ENCODE results near the gene DYNC2H1.

The DYNC2H1 gene

GRCh38 chr11:103515283-103515682 lies 406.1 kb downstream of the DYNC2H1 start:
- Histone ChIP-seq H3K27ac (ENCODE audit: low read length) (no peak overlapping the region), H3K4me1 (ENCODE audit: control insufficient read depth, insufficient read depth, low read length) (no peaks in the 10 kb centered on the region), H3K9me3 (ENCODE audit: control insufficient read depth, insufficient read depth, low read length) (no peaks in the 10 kb centered on the region), H3K27me3 (ENCODE audit: control insufficient read depth, insufficient read depth, low read length) (no peaks in the 10 kb centered on the region), H3K36me3 (ENCODE audit: control insufficient read depth, insufficient read depth, low read length) (no peaks in the 10 kb centered on the region), H3K4me3 (ENCODE audit: low read length) (no peak overlapping the region)
- no peak for DNase-seq (ENCODE audit: low read depth, low spot score)
- WGBS (ENCODE audit: insufficient coverage, insufficient read length): no CpG with 5 or more reads among the region's 1 CpG

- Histone ChIP-seq H3K36me3 (ENCODE audit: control insufficient read depth, insufficient read depth, low read length) (no peaks in the 10 kb centered on the region), H3K27me3 (ENCODE audit: control insufficient read depth, insufficient read depth, low read length) (no peaks in the 10 kb centered on the region), H3K4me1 (ENCODE audit: control insufficient read depth, insufficient read depth, low read length) (no peaks in the 10 kb centered on the region), H3K4me3 (ENCODE audit: low read length) (no peak overlapping the region), H3K27ac (ENCODE audit: low read length) (no peak overlapping the region), H3K9me3 (ENCODE audit: control insufficient read depth, insufficient read depth, low read length) (no peaks in the 10 kb centered on the region)
- no CpG with 5 or more reads among the region's 3 CpGs for WGBS (ENCODE audit: insufficient coverage, insufficient read length)
- DNase-seq (ENCODE audit: low read depth, low spot score): no peak
Observed at GRCh38 chr11:103520792-103521191, 411.6 kb downstream of the DYNC2H1 start.

- H3K27ac ChIP-seq (ENCODE audit: low read length): no peak overlapping the region
- no peak overlapping the region for H3K4me3 ChIP-seq (ENCODE audit: low read length)
- no peaks in the 10 kb centered on the region for H3K36me3 ChIP-seq (ENCODE audit: control insufficient read depth, insufficient read depth, low read length)
- H3K27me3 ChIP-seq (ENCODE audit: control insufficient read depth, insufficient read depth, low read length): no peaks in the 10 kb centered on the region
- no peak for DNase-seq (ENCODE audit: low read depth, low spot score)
- H3K9me3 ChIP-seq (ENCODE audit: control insufficient read depth, insufficient read depth, low read length): no peaks in the 10 kb centered on the region
- WGBS (ENCODE audit: insufficient coverage, insufficient read length): no CpG with 5 or more reads among the region's 2 CpGs
- H3K4me1 ChIP-seq (ENCODE audit: control insufficient read depth, insufficient read depth, low read length): no peaks in the 10 kb centered on the region
Observed at GRCh38 chr11:103525069-103525468, 415.8 kb downstream of the DYNC2H1 start.

GRCh38 chr11:103528046-103528445 lies 418.8 kb downstream of the DYNC2H1 start:
- H3K27me3 ChIP-seq (ENCODE audit: control insufficient read depth, insufficient read depth, low read length): no peaks in the 10 kb centered on the region
- WGBS (ENCODE audit: insufficient coverage, insufficient read length): no CpG with 5 or more reads among the region's 3 CpGs
- no peak overlapping the region for H3K27ac ChIP-seq (ENCODE audit: low read length)
- no peak overlapping the region for H3K4me3 ChIP-seq (ENCODE audit: low read length)
- H3K36me3 ChIP-seq (ENCODE audit: control insufficient read depth, insufficient read depth, low read length): no peaks in the 10 kb centered on the region
- no peaks in the 10 kb centered on the region for H3K4me1 ChIP-seq (ENCODE audit: control insufficient read depth, insufficient read depth, low read length)
- no peaks in the 10 kb centered on the region for H3K9me3 ChIP-seq (ENCODE audit: control insufficient read depth, insufficient read depth, low read length)
- DNase-seq (ENCODE audit: low read depth, low spot score): no peak

GRCh38 chr11:103528596-103528995 lies 419.4 kb downstream of the DYNC2H1 start:
- Histone ChIP-seq H3K4me3 (ENCODE audit: low read length) (no peak overlapping the region), H3K9me3 (ENCODE audit: control insufficient read depth, insufficient read depth, low read length) (no peaks in the 10 kb centered on the region), H3K27me3 (ENCODE audit: control insufficient read depth, insufficient read depth, low read length) (no peaks in the 10 kb centered on the region), H3K4me1 (ENCODE audit: control insufficient read depth, insufficient read depth, low read length) (no peaks in the 10 kb centered on the region), H3K27ac (ENCODE audit: low read length) (no peak overlapping the region), H3K36me3 (ENCODE audit: control insufficient read depth, insufficient read depth, low read length) (no peaks in the 10 kb centered on the region)
- WGBS (ENCODE audit: insufficient coverage, insufficient read length): no CpG with 5 or more reads among the region's 2 CpGs
- no peak for DNase-seq (ENCODE audit: low read depth, low spot score)

GRCh38 chr11:103529181-103529684 lies 420.0 kb downstream of the DYNC2H1 start:
- no peaks in the 10 kb centered on the region for H3K9me3 ChIP-seq (ENCODE audit: control insufficient read depth, insufficient read depth, low read length)
- H3K27ac ChIP-seq (ENCODE audit: low read length): no peak overlapping the region
- no CpG with 5 or more reads among the region's 4 CpGs for WGBS (ENCODE audit: insufficient coverage, insufficient read length)
- DNase-seq (ENCODE audit: low read depth, low spot score): no peak
- H3K36me3 ChIP-seq (ENCODE audit: control insufficient read depth, insufficient read depth, low read length): no peaks in the 10 kb centered on the region
- H3K4me1 ChIP-seq (ENCODE audit: control insufficient read depth, insufficient read depth, low read length): no peaks in the 10 kb centered on the region
- H3K4me3 ChIP-seq (ENCODE audit: low read length): no peak overlapping the region
- H3K27me3 ChIP-seq (ENCODE audit: control insufficient read depth, insufficient read depth, low read length): no peaks in the 10 kb centered on the region

Data from iPS DF 6.9 (cell line).